ES-I3 (cell line): ENCODE measurements around the gene ZNF618.

Experiments
- H3K36me3 ChIP-seq: 2 replicates; pipeline ENCODE4 v1.6.1; 2013; ENCODE audit warnings: mild to moderate bottlenecking, low read length, control low read depth, moderate library complexity; ENCODE audit not compliant: insufficient read depth
- H3K4me1 ChIP-seq: 2 replicates; pipeline ENCODE4 v1.6.1; 2013; ENCODE audit warnings: mild to moderate bottlenecking, control low read depth, low read length; ENCODE audit not compliant: insufficient read depth
- H3K9ac ChIP-seq: 2 replicates; pipeline ENCODE4 v1.6.1; 2013; ENCODE audit warnings: low read depth, mild to moderate bottlenecking, low read length, moderate library complexity
- H3K9me3 ChIP-seq: 2 replicates; pipeline ENCODE4 v1.6.1; 2013; ENCODE audit warnings: mild to moderate bottlenecking, low read length, moderate library complexity; ENCODE audit not compliant: control insufficient read depth, insufficient read depth

Gene ZNF618

DNA sequence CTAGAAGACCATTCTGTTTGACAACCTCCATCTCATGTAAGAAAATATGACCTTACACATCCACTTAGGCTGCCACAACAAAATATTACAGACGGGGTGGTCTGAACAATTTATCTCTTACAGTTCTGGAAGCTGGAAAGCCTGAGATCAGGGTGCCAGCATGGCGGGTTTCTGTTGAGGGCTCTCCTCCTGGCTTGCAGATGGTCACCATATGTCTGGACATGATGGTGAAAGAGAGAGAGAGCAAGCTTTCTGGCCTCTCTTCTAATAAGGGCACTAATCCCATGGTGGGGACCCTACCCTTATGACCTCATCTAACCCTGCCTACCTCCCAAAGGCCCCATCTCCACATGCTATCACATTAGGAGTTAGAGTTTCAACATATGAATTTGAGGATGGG lies 136.0 kb downstream of the ZNF618 start:
- Histone ChIP-seq H3K9ac (no peak overlapping the region), H3K9me3 (no peaks in the 10 kb centered on the region), H3K4me1 (no peaks in the 10 kb centered on the region), H3K36me3 (no peaks in the 10 kb centered on the region; the same call in 1 of the 2 replicates)

- H3K9ac ChIP-seq = no peak overlapping the region
- no peaks in the 10 kb centered on the region for H3K4me1 ChIP-seq
- H3K9me3 ChIP-seq = no peaks in the 10 kb centered on the region
- H3K36me3 ChIP-seq = no peaks in the 10 kb centered on the region; the same call in 1 of the 2 replicates
These were observed 137.9 kb downstream of the ZNF618 start for GRCh38 chr9:114014044-114014443.

- Histone ChIP-seq H3K4me1 (no peaks in the 10 kb centered on the region), H3K9ac (no peak overlapping the region), H3K9me3 (no peaks in the 10 kb centered on the region), H3K36me3 (no peaks in the 10 kb centered on the region; the same call in 1 of the 2 replicates)
These were observed 139.5 kb downstream of the ZNF618 start for GRCh38 chr9:114015607-114016006.

DNA sequence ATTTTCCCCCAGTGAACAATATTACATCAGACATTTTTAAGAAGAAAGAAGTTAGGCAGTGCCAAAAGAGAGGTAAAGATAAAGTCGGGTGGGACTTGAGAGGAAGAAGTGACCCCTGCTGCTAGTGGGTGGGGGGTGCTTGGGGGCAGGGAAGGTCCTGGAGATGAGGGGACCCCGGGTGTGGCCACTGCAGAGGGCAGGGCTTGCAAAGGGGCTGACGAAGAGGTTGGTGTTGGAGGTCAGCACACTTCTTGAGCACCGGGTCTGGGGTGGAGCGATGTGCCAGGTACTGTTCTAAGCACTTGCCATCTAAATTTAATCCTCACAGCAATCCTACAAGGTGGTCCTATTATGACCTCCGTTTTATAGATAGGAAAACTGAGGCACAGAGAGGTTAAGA lies 140.0 kb downstream of the ZNF618 start:
- no peaks in the 10 kb centered on the region for H3K9me3 ChIP-seq
- H3K9ac ChIP-seq = no peak overlapping the region
- H3K4me1 ChIP-seq = no peaks in the 10 kb centered on the region
- H3K36me3 ChIP-seq = no peaks in the 10 kb centered on the region; the same call in 1 of the 2 replicates

GRCh38 chr9:114016629-114017423 lies 140.7 kb downstream of the ZNF618 start:
- no peaks in the 10 kb centered on the region; the same call in 1 of the 2 replicates for H3K9me3 ChIP-seq
- H3K36me3 ChIP-seq = no peaks in the 10 kb centered on the region; the same call in 1 of the 2 replicates
- no peaks in the 10 kb centered on the region for H3K4me1 ChIP-seq
- no peak overlapping the region for H3K9ac ChIP-seq

GRCh38 chr9:114017741-114018715 lies 141.9 kb downstream of the ZNF618 start:
- Histone ChIP-seq H3K36me3 (no peaks in the 10 kb centered on the region), H3K9me3 (no peaks in the 10 kb centered on the region; the same call in 1 of the 2 replicates), H3K4me1 (no peaks in the 10 kb centered on the region), H3K9ac (no peak overlapping the region)

GRCh38 chr9:114021578-114021977 lies 145.5 kb downstream of the ZNF618 start:
- peaks cover 3% of the 10 kb centered on the region; the same call in 1 of the 2 replicates for H3K9me3 ChIP-seq
- H3K36me3 ChIP-seq = no peaks in the 10 kb centered on the region
- peaks cover 5% of the 10 kb centered on the region; the same call in 1 of the 2 replicates for H3K4me1 ChIP-seq
- no peak overlapping the region for H3K9ac ChIP-seq

GRCh38 chr9:114023961-114024360 lies 147.9 kb downstream of the ZNF618 start:
- peaks cover 3% of the 10 kb centered on the region; the same call in 1 of the 2 replicates for H3K9me3 ChIP-seq
- H3K36me3 ChIP-seq = no peaks in the 10 kb centered on the region
- H3K9ac ChIP-seq = no peak overlapping the region
- H3K4me1 ChIP-seq = peaks cover 5% of the 10 kb centered on the region; the same call in 1 of the 2 replicates

- no peak overlapping the region for H3K9ac ChIP-seq
These were observed 149.2 kb downstream of the ZNF618 start for GRCh38 chr9:114025196-114025753.

DNA sequence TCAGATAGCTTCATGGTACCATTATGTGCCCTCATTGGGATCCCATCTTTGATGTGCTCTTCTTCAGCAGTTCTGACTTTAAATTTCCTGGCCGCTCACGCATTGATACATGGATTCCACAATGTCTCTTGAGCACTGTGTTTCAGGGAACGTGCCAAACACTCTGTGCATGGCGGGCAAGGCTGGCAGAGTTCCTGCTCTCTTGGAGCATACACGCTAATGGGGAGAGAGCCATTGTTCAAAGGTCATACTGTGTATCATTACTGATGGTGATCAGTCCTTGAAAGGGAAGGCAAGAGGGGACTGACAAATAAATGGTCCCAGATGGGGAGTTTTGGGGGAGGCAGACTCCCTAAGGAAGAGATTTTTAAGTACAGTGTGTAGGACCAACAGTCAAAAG lies 149.7 kb downstream of the ZNF618 start:
- H3K36me3 ChIP-seq = peaks cover 6% of the 10 kb centered on the region; the same call in 1 of the 2 replicates
- peaks cover 5% of the 10 kb centered on the region; the same call in 1 of the 2 replicates for H3K4me1 ChIP-seq
- H3K9me3 ChIP-seq = peaks cover 3% of the 10 kb centered on the region; the same call in 1 of the 2 replicates
- H3K9ac ChIP-seq = no peak overlapping the region

More at GRCh38 chr9:114025196-114025753, 149.2 kb downstream of the ZNF618 start:
- peaks cover 5% of the 10 kb centered on the region; the same call in 1 of the 2 replicates for H3K4me1 ChIP-seq
- peaks cover 6% of the 10 kb centered on the region; the same call in 1 of the 2 replicates for H3K36me3 ChIP-seq
- H3K9me3 ChIP-seq = peaks cover 3% of the 10 kb centered on the region; the same call in 1 of the 2 replicates

GRCh38 chr9:114026335-114026734 lies 150.2 kb downstream of the ZNF618 start:
- peaks cover 6% of the 10 kb centered on the region; the same call in 1 of the 2 replicates for H3K36me3 ChIP-seq
- H3K4me1 ChIP-seq = peaks cover 5% of the 10 kb centered on the region; the same call in 1 of the 2 replicates
- peaks cover 3% of the 10 kb centered on the region; the same call in 1 of the 2 replicates for H3K9me3 ChIP-seq
- H3K9ac ChIP-seq = no peak overlapping the region

DNA sequence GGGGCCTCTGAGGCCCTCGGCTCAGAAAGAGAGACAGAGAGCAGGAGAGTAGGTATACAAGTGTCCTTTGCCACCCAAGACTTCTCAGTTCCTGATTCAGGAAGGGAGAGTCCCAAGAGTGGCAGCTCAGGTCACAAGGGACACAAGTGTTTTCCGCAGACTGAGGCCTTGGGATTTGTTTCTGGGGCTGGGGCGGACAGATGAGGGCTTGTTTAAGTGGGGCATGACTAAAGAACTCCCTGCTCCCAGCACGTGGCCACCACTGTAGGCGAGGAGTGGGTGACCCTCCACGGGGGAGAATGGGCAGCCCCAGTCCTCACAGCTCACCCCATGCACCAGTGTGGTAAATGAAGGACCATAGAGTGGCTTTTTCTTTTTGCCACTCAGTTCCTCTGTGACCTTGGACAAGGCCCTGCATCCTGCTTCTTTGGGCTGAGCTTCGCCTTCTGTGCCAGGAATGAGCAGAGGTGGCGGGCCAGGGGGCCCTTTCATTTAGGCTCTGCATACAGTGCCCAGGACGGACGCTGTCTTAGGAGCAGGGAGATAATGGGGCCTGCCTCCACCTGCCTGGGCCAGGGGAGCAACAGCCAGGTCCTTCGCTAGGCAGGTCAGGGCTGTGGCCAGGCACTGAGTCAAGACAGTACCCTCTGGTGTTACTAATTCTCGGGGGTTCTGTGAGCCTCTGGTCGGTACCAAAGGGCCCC lies 151.2 kb downstream of the ZNF618 start:
- Histone ChIP-seq H3K4me1 (peaks cover 5% of the 10 kb centered on the region; the same call in 1 of the 2 replicates), H3K9ac (no peak overlapping the region), H3K36me3 (peaks cover 6% of the 10 kb centered on the region; the same call in 1 of the 2 replicates), H3K9me3 (peaks cover 3% of the 10 kb centered on the region; the same call in 1 of the 2 replicates)

GRCh38 chr9:114027863-114028465 lies 151.9 kb downstream of the ZNF618 start:
- Histone ChIP-seq H3K9ac (no peak overlapping the region), H3K4me1 (peaks cover 5% of the 10 kb centered on the region; the same call in 1 of the 2 replicates), H3K36me3 (peaks cover 6% of the 10 kb centered on the region; the same call in 1 of the 2 replicates), H3K9me3 (peaks cover 3% of the 10 kb centered on the region; the same call in 1 of the 2 replicates)
